Right renal pelvis (tissue), 4 donors: ENCODE measurements around the gene SYTL5. TPM values are rescaled to one million over a fixed set of nuclear protein-coding genes. Genes with fewer than 3 reads are reported as not detected.
A peak's percentile ranks its signal among the peaks of the same experiment; 100 is the strongest.

Experiments
- DNase-seq, 4 donors: peaks; one replicate each; pipeline ENCODE4 v3.0.0-alpha.2; 2013; ENCODE audit warnings: low read depth in 4 of 4, low spot score in 3 of 4, missing footprints in 1 of 4
- polyA plus RNA-seq, 4 donors: library from polyadenylated mRNA; unstranded; fragments of 120-200 nt; gene quantifications; one replicate each; pipeline ENCODE4 v1.2.1, GENCODE V29; 2013; ENCODE audit not compliant: insufficient read length in 4 of 4

SYTL5 gene
- polyA plus RNA-seq, 4 donors: 2.6 to 3.3 (median 3.2) TPM

- peak in 3 of 4 donors; percentile 1 to 20 (median 7) for DNase-seq
These were observed 12.5 kb downstream of the SYTL5 start for GRCh38 chrX:38018766-38019425.

GRCh38 chrX:38028300-38028699 lies 21.9 kb downstream of the SYTL5 start:
- no peak for DNase-seq

GRCh38 chrX:38036466-38036865 lies 30.1 kb downstream of the SYTL5 start:
- DNase-seq: no peak

GRCh38 chrX:38038501-38038900 lies 32.1 kb downstream of the SYTL5 start:
- DNase-seq: no peak

GRCh38 chrX:38041237-38041636 lies 34.9 kb downstream of the SYTL5 start:
- DNase-seq: no peak

GRCh38 chrX:38044701-38045100 lies 38.3 kb downstream of the SYTL5 start:
- no peak for DNase-seq

- DNase-seq: peak in 3 of 4 donors; percentile 4 to 29 (median 15)
These were observed 39.3 kb downstream of the SYTL5 start for GRCh38 chrX:38045538-38046096.

- DNase-seq: no peak
These were observed 42.5 kb downstream of the SYTL5 start for GRCh38 chrX:38048886-38049285.

- no peak for DNase-seq
These were observed 44.5 kb downstream of the SYTL5 start for GRCh38 chrX:38050806-38051205.

- no peak for DNase-seq
These were observed 45.7 kb downstream of the SYTL5 start for GRCh38 chrX:38052096-38052495.

- DNase-seq: no peak
These were observed 49.0 kb downstream of the SYTL5 start for GRCh38 chrX:38055170-38055847.

GRCh38 chrX:38060331-38060878 lies 54.1 kb downstream of the SYTL5 start:
- DNase-seq: no peak

- no peak for DNase-seq
These were observed 55.0 kb downstream of the SYTL5 start for GRCh38 chrX:38061335-38061734.

- DNase-seq: no peak
These were observed 60.6 kb downstream of the SYTL5 start for GRCh38 chrX:38066934-38067333.

GRCh38 chrX:38069273-38069672 lies 62.9 kb downstream of the SYTL5 start:
- no peak for DNase-seq

- no peak for DNase-seq
These were observed 63.6 kb downstream of the SYTL5 start for GRCh38 chrX:38069991-38070390.

- DNase-seq: no peak
These were observed 73.1 kb downstream of the SYTL5 start for GRCh38 chrX:38079463-38079862.

- no peak for DNase-seq
These were observed 74.5 kb downstream of the SYTL5 start for GRCh38 chrX:38080808-38081207.

- DNase-seq: no peak
These were observed 75.6 kb downstream of the SYTL5 start for GRCh38 chrX:38081909-38082308.

- no peak for DNase-seq
These were observed 76.0 kb downstream of the SYTL5 start for GRCh38 chrX:38082309-38082708.

- DNase-seq: no peak
These were observed 79.5 kb downstream of the SYTL5 start for GRCh38 chrX:38085813-38086212.
